Nucleus accumbens (tissue), 56 donors: ENCODE data around the gene C1orf198.
A peak's percentile ranks its signal among the peaks of the same experiment; 100 is the strongest.

Source experiments
- DNase-seq, 56 donors: peaks; one replicate each; lab custom pipeline; 2025; lab: John Stamatoyannopoulos, UW

The C1orf198 gene

GRCh38 chr1:230842801-230843200 lies 25.5 kb downstream of the C1orf198 start:
- DNase-seq = peak in 1 of 56 donors; percentile 37

GRCh38 chr1:230839173-230839572 lies 29.1 kb downstream of the C1orf198 start:
- peak in 45 of 56 donors; percentile 20 to 83 (median 59) for DNase-seq

- DNase-seq = no peak
Observed at GRCh38 chr1:230836793-230837192, 31.5 kb downstream of the C1orf198 start.

DNA sequence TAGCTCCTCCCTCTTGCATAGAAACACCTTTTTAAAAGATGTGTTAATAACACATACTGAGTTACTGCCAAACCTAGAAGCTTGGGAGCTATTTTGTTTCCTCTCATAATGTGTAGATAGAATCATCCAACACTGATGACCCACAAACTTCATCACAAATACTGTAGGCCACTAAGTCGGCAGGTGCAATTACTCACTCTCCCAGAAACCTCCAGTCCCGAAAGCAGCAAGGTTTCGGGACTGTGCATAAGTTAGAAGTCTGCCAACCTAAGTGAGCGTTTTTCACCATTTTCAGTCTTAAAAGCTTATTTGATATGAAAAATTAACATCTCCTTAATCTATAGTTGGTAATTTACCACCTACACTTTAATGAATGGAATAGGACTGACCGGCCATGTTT lies 32.0 kb downstream of the C1orf198 start:
- no peak for DNase-seq

- no peak for DNase-seq
Observed at GRCh38 chr1:230834292-230834691, 34.0 kb downstream of the C1orf198 start.

DNA sequence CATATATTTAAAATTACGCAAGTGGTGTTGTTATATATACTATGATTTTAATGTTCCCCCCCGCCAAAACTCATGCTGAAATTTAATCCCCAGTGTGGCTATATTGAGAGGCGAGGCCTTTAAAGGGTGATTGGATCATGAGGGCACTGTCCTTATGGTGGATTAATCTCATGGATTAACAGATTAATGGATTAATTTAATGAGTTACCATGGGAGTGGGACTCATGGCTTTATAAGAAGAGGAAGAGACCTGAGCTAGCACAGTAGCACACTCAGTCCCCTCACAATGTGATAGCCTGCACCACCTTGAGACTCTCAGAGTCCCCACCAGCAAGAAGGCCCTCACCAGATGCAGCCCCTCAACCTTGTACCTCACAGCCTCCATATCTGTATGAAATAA lies 34.8 kb downstream of the C1orf198 start:
- no peak for DNase-seq

DNA sequence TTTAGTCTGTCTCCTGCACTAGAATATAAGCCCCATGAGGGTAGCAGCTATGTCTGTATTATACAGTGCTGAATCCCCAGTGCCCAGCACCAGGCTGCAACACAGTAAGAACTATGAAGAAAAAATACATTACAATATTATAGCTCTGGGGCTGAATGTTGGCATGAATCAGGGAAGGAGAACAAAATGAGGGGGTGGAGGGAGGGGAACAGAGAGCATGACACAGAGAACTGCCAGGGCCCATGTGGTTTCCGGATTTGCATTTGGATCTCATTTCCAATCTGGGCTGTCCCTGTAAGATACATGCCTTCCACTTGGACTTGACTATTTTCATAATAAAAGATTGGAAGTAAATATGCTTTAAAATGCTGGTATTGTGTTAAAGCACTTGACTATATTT lies 35.8 kb downstream of the C1orf198 start:
- no peak for DNase-seq

- DNase-seq = no peak
Observed at GRCh38 chr1:230831771-230832170, 36.5 kb downstream of the C1orf198 start.

DNA sequence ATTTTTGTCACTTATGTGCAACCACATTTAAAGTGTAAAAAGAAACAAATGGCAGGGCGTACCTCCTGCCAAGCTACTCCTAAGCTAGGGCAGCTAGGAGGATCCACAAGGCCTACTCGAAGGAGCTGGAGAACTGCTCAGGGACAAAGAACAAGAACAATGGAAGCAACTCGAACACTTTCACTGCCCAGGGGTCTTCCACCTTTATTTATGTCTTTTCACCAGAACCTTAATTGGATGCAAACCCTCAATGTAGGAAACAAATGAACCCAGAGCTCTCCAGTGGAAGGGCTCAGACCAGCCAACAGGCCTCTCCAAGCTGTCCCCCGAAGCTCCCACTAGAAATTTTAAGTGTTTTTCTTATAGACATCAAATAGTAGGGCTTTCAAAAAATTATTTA lies 39.9 kb downstream of the C1orf198 start:
- DNase-seq = no peak

DNA sequence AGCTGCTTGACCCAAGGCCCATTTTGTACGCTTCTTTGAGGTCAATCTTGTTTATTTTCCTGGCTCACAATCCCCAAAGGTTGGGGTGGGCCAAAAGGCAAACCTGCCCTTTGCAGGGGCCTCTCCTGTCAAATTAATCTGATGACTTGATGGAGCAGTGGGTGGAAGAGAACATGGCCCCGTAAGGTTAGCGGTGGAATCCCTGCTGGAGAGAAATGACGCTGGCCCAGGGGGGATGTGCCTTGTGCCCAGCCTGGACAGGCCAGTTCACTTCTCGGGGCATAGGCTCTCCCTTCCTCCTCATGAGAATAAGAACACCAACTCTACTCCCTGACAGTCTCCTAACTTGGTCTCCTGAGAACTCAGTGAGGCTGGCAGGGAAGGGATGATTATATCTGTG lies 40.5 kb downstream of the C1orf198 start:
- no peak for DNase-seq

GRCh38 chr1:230827081-230827681 lies 41.1 kb downstream of the C1orf198 start:
- DNase-seq = peak in 45 of 56 donors; percentile 27 to 85 (median 69)

DNA sequence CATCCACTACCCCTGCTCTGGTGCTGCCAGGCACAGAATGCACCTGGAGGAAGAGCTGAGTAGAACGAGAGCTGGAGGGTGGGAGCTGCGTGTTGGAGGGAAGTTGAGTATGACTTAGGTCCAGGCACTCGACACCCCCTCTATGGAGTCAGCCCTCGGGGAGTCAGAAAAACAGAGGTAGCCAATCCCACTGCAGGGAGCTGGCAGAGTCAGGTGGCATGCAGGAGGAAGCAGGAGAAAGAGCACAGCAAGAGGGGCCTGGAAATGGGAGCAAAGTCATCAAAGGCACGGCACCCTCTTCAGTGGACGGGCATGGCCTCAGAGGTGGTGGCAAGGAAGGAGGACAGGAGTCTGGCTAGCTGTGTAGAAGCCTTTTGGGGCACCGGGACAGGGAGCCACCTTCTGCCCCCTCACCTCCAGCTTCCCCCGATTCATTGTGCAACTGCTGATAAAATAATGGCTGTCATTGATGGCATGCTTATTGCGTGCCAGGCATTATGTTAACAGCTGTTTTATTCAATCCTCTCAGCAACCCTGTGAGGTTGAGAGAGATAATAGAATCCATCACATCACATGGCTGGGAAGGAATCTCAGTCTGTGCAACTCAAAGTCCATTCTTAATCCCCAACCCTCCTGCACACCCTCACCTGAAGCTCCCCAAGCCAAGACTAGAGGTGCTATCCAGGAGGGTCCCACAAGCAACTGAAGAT lies 42.0 kb downstream of the C1orf198 start:
- no peak for DNase-seq

DNA sequence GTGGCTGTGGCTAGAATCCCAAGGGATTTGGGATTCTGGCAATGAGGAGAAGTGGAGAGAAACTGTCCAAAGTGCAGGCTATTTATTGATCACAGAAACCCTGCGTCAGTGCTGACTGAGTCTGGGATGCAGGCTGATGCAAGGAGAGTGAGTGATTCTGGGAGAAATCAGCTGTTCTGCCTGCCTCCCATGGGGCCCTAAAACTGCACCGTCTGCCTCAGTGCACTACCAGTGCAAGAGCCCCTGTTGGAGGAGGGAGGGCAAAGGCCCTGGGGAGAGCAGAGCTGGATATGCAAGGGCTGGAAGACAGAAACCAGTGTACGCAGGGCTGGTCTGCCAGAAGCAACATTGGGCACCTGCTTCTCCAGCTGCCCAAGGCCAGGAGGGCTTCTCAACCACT lies 42.6 kb downstream of the C1orf198 start:
- DNase-seq = peak in 1 of 56 donors; percentile 38

DNA sequence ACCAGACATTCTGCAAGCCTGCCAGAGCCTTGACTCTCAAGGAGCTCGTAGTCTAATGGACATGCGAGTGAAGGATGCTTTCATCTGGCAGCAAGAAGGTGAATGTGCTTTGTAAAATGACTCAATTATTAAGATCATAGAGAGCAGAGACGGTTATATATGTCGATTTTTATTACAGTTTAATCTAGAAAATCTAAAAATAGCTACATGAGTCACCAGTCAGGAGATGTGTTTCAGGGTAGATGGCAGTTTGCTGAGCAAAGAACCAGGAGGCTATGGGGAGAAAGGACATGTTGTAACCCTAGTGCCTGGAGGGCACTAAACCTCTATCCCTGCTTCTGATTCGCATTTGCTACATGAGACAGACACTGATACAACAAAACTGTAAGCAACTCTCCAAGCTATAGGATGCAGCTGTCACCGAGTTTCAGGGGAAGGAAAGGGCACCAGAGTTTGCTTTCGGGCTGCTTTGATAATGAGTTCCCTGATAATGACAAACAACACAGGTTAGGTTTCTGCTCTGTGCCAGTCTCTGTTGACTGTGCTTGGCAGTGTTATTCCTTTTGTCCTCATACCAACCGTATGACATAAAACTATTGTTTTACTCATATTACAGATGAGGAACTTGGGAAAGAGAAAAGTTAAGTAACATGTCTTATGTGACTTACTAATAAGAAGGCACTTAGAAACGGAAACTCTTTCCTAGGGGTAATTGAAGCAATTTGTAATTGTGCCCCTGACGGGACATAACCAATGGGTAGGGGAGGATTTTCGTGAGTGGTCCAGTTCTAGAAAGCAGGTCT lies 43.2 kb downstream of the C1orf198 start:
- peak in 5 of 56 donors; percentile 18 to 45 (median 21) for DNase-seq

DNA sequence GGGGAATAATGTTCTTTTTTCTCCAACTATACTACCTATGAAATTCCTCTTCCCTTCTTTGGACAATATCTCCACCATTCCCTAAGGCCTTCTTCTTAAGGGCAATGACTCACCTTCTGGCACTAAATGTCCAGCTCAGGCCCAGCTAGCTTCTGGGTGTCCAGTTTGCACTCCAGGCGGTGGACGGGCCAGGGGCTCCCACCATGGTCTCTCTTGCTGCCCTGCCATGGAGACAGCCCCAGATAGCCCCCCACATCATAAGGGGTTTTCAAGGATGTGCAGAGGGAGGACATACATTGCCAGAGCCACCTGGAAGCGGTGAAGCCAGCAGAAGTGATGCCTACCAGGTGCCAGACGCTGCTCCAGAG lies 43.8 kb downstream of the C1orf198 start:
- DNase-seq = no peak

DNA sequence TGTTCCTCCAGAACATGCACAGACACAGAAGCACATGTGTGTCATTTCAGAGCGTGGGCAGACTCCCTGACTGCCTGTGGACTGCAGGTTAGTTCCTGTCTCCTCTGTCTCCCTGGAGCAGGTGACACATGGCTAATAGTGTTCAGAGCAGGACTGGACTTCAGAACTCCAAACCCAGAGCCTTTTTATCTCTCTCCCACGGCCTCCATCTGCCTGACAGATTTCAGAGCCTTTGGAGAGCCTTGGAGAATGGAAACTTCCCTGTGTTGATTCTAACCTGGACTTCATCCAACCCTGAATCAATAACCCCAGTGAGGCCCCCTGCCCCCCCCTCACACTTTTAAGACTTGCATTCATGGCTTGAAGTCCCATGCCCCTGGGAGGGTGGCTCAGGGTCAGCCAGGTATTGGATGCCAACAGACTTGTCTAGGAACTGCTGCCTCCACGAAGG lies 44.4 kb downstream of the C1orf198 start:
- peak in 1 of 56 donors; percentile 18 for DNase-seq

GRCh38 chr1:230823426-230823825 lies 44.9 kb downstream of the C1orf198 start:
- peak in 2 of 56 donors; percentile 17 to 35 for DNase-seq

- no peak for DNase-seq
Observed at GRCh38 chr1:230822092-230822581, 46.2 kb downstream of the C1orf198 start.

- DNase-seq = peak in 5 of 56 donors; percentile 29 to 73 (median 54)
Observed at GRCh38 chr1:230821346-230821745, 47.0 kb downstream of the C1orf198 start.

DNA sequence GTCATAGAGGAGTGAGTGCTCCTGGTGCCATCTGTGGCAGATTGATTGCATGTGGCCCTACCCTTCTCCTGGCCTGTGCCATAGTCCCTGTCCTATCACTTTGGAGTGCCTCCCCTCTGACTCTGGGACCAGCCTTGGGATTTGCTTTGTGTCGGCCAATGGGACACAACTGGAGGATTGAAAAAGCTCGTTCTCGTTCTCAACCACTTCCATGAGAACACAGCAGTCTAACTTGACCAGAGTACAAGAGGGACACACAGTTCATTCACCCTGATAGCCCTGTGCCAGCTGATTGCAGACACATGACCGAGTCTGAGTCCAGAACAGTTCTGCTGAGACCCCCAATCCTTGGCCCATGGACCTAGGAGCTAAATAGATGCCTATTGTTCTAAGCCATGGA lies 47.8 kb downstream of the C1orf198 start:
- peak in 49 of 56 donors; percentile 27 to 85 (median 63) for DNase-seq

DNA sequence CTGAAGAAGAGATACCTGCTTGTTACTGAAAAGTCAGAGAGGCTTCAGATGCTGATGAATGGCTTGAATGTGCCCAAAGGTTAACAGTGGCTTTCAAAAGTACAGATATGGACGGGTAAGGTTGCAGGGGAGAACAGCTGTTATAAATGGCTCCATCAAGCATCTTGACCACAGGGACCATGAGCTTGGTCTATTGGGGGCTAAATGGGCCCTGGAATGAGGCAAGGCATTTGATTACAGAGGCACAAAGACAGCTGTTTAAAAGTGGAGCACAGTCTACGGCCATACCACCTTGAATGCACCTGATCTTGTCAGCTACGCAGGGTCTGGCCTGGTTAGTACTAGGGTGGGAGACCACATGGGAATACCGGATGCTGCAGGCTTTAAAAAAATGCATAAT lies 48.3 kb downstream of the C1orf198 start:
- no peak for DNase-seq
